Measurements from ENCODE around the gene LARGE1.

DNA sequence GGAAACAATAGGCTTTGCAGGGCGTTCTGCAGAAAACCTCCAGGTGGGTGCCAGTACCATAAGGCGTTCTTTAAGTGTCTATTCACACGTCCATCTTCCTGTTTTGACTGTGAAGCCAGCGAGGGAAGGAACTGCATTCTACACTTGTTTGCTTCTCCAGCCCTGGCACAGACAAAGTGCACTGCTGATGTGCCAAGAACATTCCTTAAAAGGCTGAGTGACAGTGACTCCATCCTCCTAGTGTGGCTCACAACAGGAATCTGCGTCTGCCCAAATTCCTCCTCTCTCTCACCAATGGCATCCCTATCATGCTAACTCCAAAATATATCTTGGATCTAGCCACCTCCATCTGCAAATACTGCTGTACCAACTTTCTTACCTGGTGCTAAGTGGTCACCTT lies 454.7 kb downstream of the LARGE1 start:
- TF ChIP-seq, protein P1, sequence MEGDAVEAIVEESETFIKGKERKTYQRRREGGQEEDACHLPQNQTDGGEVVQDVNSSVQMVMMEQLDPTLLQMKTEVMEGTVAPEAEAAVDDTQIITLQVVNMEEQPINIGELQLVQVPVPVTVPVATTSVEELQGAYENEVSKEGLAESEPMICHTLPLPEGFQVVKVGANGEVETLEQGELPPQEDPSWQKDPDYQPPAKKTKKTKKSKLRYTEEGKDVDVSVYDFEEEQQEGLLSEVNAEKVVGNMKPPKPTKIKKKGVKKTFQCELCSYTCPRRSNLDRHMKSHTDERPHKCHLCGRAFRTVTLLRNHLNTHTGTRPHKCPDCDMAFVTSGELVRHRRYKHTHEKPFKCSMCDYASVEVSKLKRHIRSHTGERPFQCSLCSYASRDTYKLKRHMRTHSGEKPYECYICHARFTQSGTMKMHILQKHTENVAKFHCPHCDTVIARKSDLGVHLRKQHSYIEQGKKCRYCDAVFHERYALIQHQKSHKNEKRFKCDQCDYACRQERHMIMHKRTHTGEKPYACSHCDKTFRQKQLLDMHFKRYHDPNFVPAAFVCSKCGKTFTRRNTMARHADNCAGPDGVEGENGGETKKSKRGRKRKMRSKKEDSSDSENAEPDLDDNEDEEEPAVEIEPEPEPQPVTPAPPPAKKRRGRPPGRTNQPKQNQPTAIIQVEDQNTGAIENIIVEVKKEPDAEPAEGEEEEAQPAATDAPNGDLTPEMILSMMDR (conservative IDR thresholded peaks at IDR 0.05 in 1 of 2, IDR thresholded peaks at IDR 0.05 in 1 of 2; ENCODE audit: low read depth in 1 of 2, low read length in 2 of 2), result no peak
- no peak for TF ChIP-seq EZH2 (IDR thresholded peaks at IDR 0.05; ENCODE audit: low read length, missing control alignments)

Measured in fibroblast of lung (primary cell).